Mesenchymal stem cell (in vitro differentiated cells and primary cell): ENCODE data around the gene BBS5.

Source experiments
- DNase-seq: peaks from one replicate; pipeline ENCODE4 v3.0.0-alpha.2; 2013
- H2AFZ ChIP-seq: one replicate; pipeline ENCODE4 v1.6.1; 2013; ENCODE audit warnings: low read depth, mild to moderate bottlenecking, control low read depth, inconsistent platforms, low read length, moderate library complexity
- H2AK5ac ChIP-seq: 2 replicates; pipeline ENCODE4 v1.6.1; 2013; ENCODE audit warnings: low read length, moderate library complexity, mild to moderate bottlenecking, inconsistent platforms; ENCODE audit not compliant: severe bottlenecking
- H2BK120ac ChIP-seq: one replicate; pipeline ENCODE4 v1.6.1; 2013; ENCODE audit warnings: low read depth, mild to moderate bottlenecking, inconsistent platforms, low read length, moderate library complexity
- H2BK12ac ChIP-seq, 2 experiments: one replicate each; pipeline ENCODE4 v1.6.1; 2013; ENCODE audit warnings: inconsistent platforms in 2 of 2, low read length in 2 of 2, mild to moderate bottlenecking in 2 of 2, moderate library complexity in 2 of 2, control low read depth in 1 of 2
- H2BK15ac ChIP-seq: one replicate; pipeline ENCODE4 v1.6.1; 2013; ENCODE audit warnings: mild to moderate bottlenecking, low read depth, inconsistent platforms; ENCODE audit not compliant: poor library complexity, severe bottlenecking
- H2BK5ac ChIP-seq: 2 replicates; pipeline ENCODE4 v1.6.1; 2013; ENCODE audit warnings: low read depth, mild to moderate bottlenecking, low read length, control low read depth, inconsistent platforms; ENCODE audit not compliant: poor library complexity, severe bottlenecking
- H3K14ac ChIP-seq, 2 experiments: one replicate each; pipeline ENCODE4 v1.6.1; 2013; ENCODE audit warnings: inconsistent platforms in 2 of 2, low read length in 2 of 2, control low read depth in 1 of 2, mild to moderate bottlenecking in 1 of 2, moderate library complexity in 1 of 2
- H3K18ac ChIP-seq, 2 experiments: one replicate each; pipeline ENCODE4 v1.6.1; 2013; ENCODE audit warnings: inconsistent platforms in 2 of 2, low read length in 2 of 2, control low read depth in 1 of 2, low read depth in 1 of 2, mild to moderate bottlenecking in 1 of 2
- H3K23ac ChIP-seq, 2 experiments: one replicate each; pipeline ENCODE4 v1.6.1; 2013; ENCODE audit warnings: inconsistent platforms in 2 of 2, low read length in 2 of 2, mild to moderate bottlenecking in 2 of 2, moderate library complexity in 2 of 2, control low read depth in 1 of 2
- H3K27ac ChIP-seq: 2 replicates; pipeline ENCODE4 v1.5.1; 2013; ENCODE audit warnings: mild to moderate bottlenecking, moderate library complexity, low read length, control low read depth, inconsistent platforms; ENCODE audit not compliant: poor library complexity, severe bottlenecking
- H3K27me3 ChIP-seq, 2 experiments: 2 replicates each; pipeline versions ENCODE4 v1.6.1 to v1.7.0; 2013; ENCODE audit warnings: low read length in 2 of 2, mild to moderate bottlenecking in 2 of 2, moderate library complexity in 2 of 2, control low read depth in 1 of 2, inconsistent platforms in 1 of 2; ENCODE audit not compliant: control insufficient read depth in 1 of 2, insufficient read depth in 1 of 2
- H3K36me3 ChIP-seq, 2 experiments: 2 replicates each; pipeline versions ENCODE4 v1.6.1 to v1.7.0; 2013; ENCODE audit warnings: low read length in 2 of 2, control low read depth in 1 of 2, inconsistent platforms in 1 of 2, low read depth in 1 of 2, mild to moderate bottlenecking in 1 of 2; ENCODE audit not compliant: insufficient read depth in 2 of 2, control insufficient read depth in 1 of 2
- H3K4ac ChIP-seq, 2 experiments: one replicate each; pipeline ENCODE4 v1.6.1; 2013; ENCODE audit warnings: inconsistent platforms in 2 of 2, low read length in 2 of 2, mild to moderate bottlenecking in 2 of 2, moderate library complexity in 2 of 2, control low read depth in 1 of 2, low read depth in 1 of 2
- H3K4me1 ChIP-seq: 2 replicates; pipeline ENCODE4 v1.6.1; 2013; ENCODE audit warnings: low read depth, low read length, control low read depth; ENCODE audit not compliant: control insufficient read depth, insufficient read depth
- H3K4me2 ChIP-seq: 2 replicates; pipeline ENCODE4 v1.6.1; 2013; ENCODE audit warnings: low read length, mild to moderate bottlenecking, inconsistent platforms; ENCODE audit not compliant: poor library complexity, severe bottlenecking
- H3K4me3 ChIP-seq, 2 experiments: 2 replicates each; pipeline versions ENCODE4 v1.5.1 to v1.7.0; 2013; ENCODE audit warnings: low read length in 2 of 2, mild to moderate bottlenecking in 2 of 2, control low read depth in 1 of 2, low read depth in 1 of 2; ENCODE audit not compliant: insufficient read depth in 1 of 2
- H3K79me1 ChIP-seq: replicated peaks from 2 replicates; pipeline ENCODE4 v1.6.1; 2013; ENCODE audit warnings: mild to moderate bottlenecking, control low read depth, low read length, inconsistent platforms; ENCODE audit not compliant: poor library complexity, severe bottlenecking
- H3K9ac ChIP-seq: 2 replicates; pipeline ENCODE4 v1.7.0; 2013; ENCODE audit warnings: mild to moderate bottlenecking, low read length, moderate library complexity
- H3K9me3 ChIP-seq: 2 replicates; pipeline ENCODE4 v1.7.0; 2013; ENCODE audit warnings: mild to moderate bottlenecking, low read length; ENCODE audit not compliant: control insufficient read depth
- H4K8ac ChIP-seq: one replicate; pipeline ENCODE4 v1.6.1; 2013; ENCODE audit warnings: inconsistent platforms, mild to moderate bottlenecking, low read length, moderate library complexity
- H4K91ac ChIP-seq: one replicate; pipeline ENCODE4 v1.6.1; 2013; ENCODE audit warnings: mild to moderate bottlenecking, low read length, inconsistent platforms
- WGBS: methylation state at CpG from one replicate; pipeline ENCODE4 v1.1.7; 2013; ENCODE audit warnings: mixed read lengths; 5-methylcytosine and 5-hydroxymethylcytosine counted together

Gene BBS5

GRCh38 chr2:169464466-169464865 lies 14.8 kb upstream of the BBS5 start:
- no peak overlapping the region for H3K14ac ChIP-seq
- no peak overlapping the region for H4K91ac ChIP-seq
- no CpG with 5 or more reads among the region's 1 CpG for WGBS
- H3K4me3 ChIP-seq = no peak overlapping the region
- no peak overlapping the region for H3K27ac ChIP-seq
- no peak overlapping the region for H3K23ac ChIP-seq
- H3K36me3 ChIP-seq = no peaks in the 10 kb centered on the region
- H3K18ac ChIP-seq = no peak overlapping the region
- no peaks in the 10 kb centered on the region for H3K79me1 ChIP-seq
- no peak overlapping the region for H3K9ac ChIP-seq
- H2AFZ ChIP-seq = no peak overlapping the region
- H3K27me3 ChIP-seq = no peaks in the 10 kb centered on the region
- no peak overlapping the region for H3K4ac ChIP-seq
- no peak overlapping the region for H2BK15ac ChIP-seq
- no peak for DNase-seq
- H2BK12ac ChIP-seq = no peak overlapping the region
- no peak overlapping the region for H3K4me2 ChIP-seq
- H2AK5ac ChIP-seq = no peak overlapping the region
- H2BK5ac ChIP-seq = no peak overlapping the region
- H2BK120ac ChIP-seq = no peak overlapping the region
- no peaks in the 10 kb centered on the region for H3K4me1 ChIP-seq
- H4K8ac ChIP-seq = no peak overlapping the region
- H3K9me3 ChIP-seq = no peaks in the 10 kb centered on the region

- H3K14ac ChIP-seq = no peak overlapping the region
- H3K4ac ChIP-seq = no peak overlapping the region
- no peak overlapping the region for H2BK5ac ChIP-seq
- H2AFZ ChIP-seq = no peak overlapping the region
- H4K91ac ChIP-seq = no peak overlapping the region
- H3K27me3 ChIP-seq = no peaks in the 10 kb centered on the region
- no peak overlapping the region for H3K9ac ChIP-seq
- H2BK12ac ChIP-seq = no peak overlapping the region
- H3K18ac ChIP-seq = no peak overlapping the region
- H2BK15ac ChIP-seq = no peak overlapping the region
- H3K79me1 ChIP-seq = no peaks in the 10 kb centered on the region
- H3K4me3 ChIP-seq = no peak overlapping the region
- H4K8ac ChIP-seq = no peak overlapping the region
- no peak overlapping the region for H2AK5ac ChIP-seq
- H3K9me3 ChIP-seq = no peaks in the 10 kb centered on the region
- H2BK120ac ChIP-seq = no peak overlapping the region
- H3K36me3 ChIP-seq = no peaks in the 10 kb centered on the region
- WGBS = 93% methylated on average over 2 of the region's 2 CpGs
- no peak overlapping the region for H3K4me2 ChIP-seq
- H3K27ac ChIP-seq = no peak overlapping the region
- DNase-seq = no peak
- no peaks in the 10 kb centered on the region for H3K4me1 ChIP-seq
- H3K23ac ChIP-seq = no peak overlapping the region
Observed at GRCh38 chr2:169464882-169465281, 14.4 kb upstream of the BBS5 start.

- no peak for DNase-seq
- no peak overlapping the region for H2AK5ac ChIP-seq
- no peak overlapping the region for H3K9ac ChIP-seq
- H3K4me2 ChIP-seq = no peak overlapping the region
- H3K23ac ChIP-seq = no peak overlapping the region
- H4K8ac ChIP-seq = no peak overlapping the region
- H3K14ac ChIP-seq = no peak overlapping the region
- H2BK15ac ChIP-seq = no peak overlapping the region
- no peak overlapping the region for H2BK12ac ChIP-seq
- H3K27ac ChIP-seq = no peak overlapping the region
- no peaks in the 10 kb centered on the region for H3K27me3 ChIP-seq
- H3K36me3 ChIP-seq = no peaks in the 10 kb centered on the region
- H3K79me1 ChIP-seq = no peaks in the 10 kb centered on the region
- H3K4me3 ChIP-seq = no peak overlapping the region
- H3K9me3 ChIP-seq = no peaks in the 10 kb centered on the region
- no CpG with 5 or more reads among the region's 1 CpG for WGBS
- no peaks in the 10 kb centered on the region for H3K4me1 ChIP-seq
- no peak overlapping the region for H3K4ac ChIP-seq
- no peak overlapping the region for H4K91ac ChIP-seq
- no peak overlapping the region for H2AFZ ChIP-seq
- H2BK120ac ChIP-seq = no peak overlapping the region
- H3K18ac ChIP-seq = no peak overlapping the region
- no peak overlapping the region for H2BK5ac ChIP-seq
Observed at GRCh38 chr2:169468841-169469240, 10.5 kb upstream of the BBS5 start.

GRCh38 chr2:169469952-169470572 lies 9.2 kb upstream of the BBS5 start:
- no peak overlapping the region for H2AK5ac ChIP-seq
- H3K18ac ChIP-seq = no peak overlapping the region
- H3K9ac ChIP-seq = no peak overlapping the region
- no peak for DNase-seq
- H3K9me3 ChIP-seq = no peaks in the 10 kb centered on the region
- no peak overlapping the region for H3K27ac ChIP-seq
- H3K27me3 ChIP-seq = no peaks in the 10 kb centered on the region
- H3K4me1 ChIP-seq = no peaks in the 10 kb centered on the region
- no peak overlapping the region for H2AFZ ChIP-seq
- H2BK12ac ChIP-seq = no peak overlapping the region
- H3K23ac ChIP-seq = no peak overlapping the region
- no peak overlapping the region for H3K4me3 ChIP-seq
- no peak overlapping the region for H3K4ac ChIP-seq
- no peak overlapping the region for H4K8ac ChIP-seq
- no peaks in the 10 kb centered on the region for H3K36me3 ChIP-seq
- H2BK15ac ChIP-seq = no peak overlapping the region
- H4K91ac ChIP-seq = no peak overlapping the region
- no peak overlapping the region for H3K14ac ChIP-seq
- no peak overlapping the region for H2BK120ac ChIP-seq
- WGBS = 100% methylated on average over 1 of the region's 3 CpGs
- H3K79me1 ChIP-seq = no peaks in the 10 kb centered on the region
- no peak overlapping the region for H2BK5ac ChIP-seq
- no peak overlapping the region for H3K4me2 ChIP-seq
